IgD-negative memory B cell (primary cell): ENCODE results near the gene ANO2. TPM values are rescaled to one million over a fixed set of nuclear protein-coding genes. Genes with fewer than 3 reads are reported as not detected.

Experiments
- H3K27ac Mint-ChIP-seq, 3 donors: one replicate each; pipeline ENCODE4 v1.8.0; 2020 to 2022; ENCODE audit warnings: mild to moderate bottlenecking in 3 of 3, mixed read lengths in 3 of 3, moderate library complexity in 1 of 3
- H3K27me3 Mint-ChIP-seq: one replicate; pipeline ENCODE4 v1.8.0; 2021; ENCODE audit warnings: mixed read lengths
- H3K36me3 Mint-ChIP-seq: one replicate; pipeline ENCODE4 v1.8.0; 2020; ENCODE audit warnings: mild to moderate bottlenecking, mixed read lengths
- H3K4me1 Mint-ChIP-seq, 3 donors: one replicate each; pipeline ENCODE4 v1.8.0; 2020 to 2022; ENCODE audit warnings: mixed read lengths in 3 of 3, mild to moderate bottlenecking in 1 of 3
- H3K4me3 Mint-ChIP-seq, 4 donors: one replicate each; pipeline ENCODE4 v1.8.0; 2020 to 2022; ENCODE audit warnings: mild to moderate bottlenecking in 4 of 4, mixed read lengths in 4 of 4, moderate library complexity in 3 of 4
- H3K9me3 Mint-ChIP-seq, 3 donors: one replicate each; pipeline ENCODE4 v1.8.0; 2020 to 2021; ENCODE audit warnings: mixed read lengths in 3 of 3, mild to moderate bottlenecking in 1 of 3
- polyA plus RNA-seq: library from polyadenylated mRNA; unstranded; fragments of 300-500 nt; fragmentation: Illumina TruSeq; gene quantifications from one replicate; pipeline ENCODE4 v1.2.3, GENCODE V29; 2021

ANO2 gene
- polyA plus RNA-seq, 1 donor from 2014 or later: not detected

GRCh38 chr12:5616854-5617253, 328.2 kb downstream of the ANO2 start:
- no peaks in the 10 kb centered on the region for H3K4me1 Mint-ChIP-seq
- H3K27me3 Mint-ChIP-seq: peaks cover 6% of the 10 kb centered on the region
- H3K27ac Mint-ChIP-seq: no peak overlapping the region
- peaks cover 0 to 2% (median 0%) of the 10 kb centered on the region in 3 donors for H3K9me3 Mint-ChIP-seq
- H3K4me3 Mint-ChIP-seq: no peak overlapping the region
- no peaks in the 10 kb centered on the region for H3K36me3 Mint-ChIP-seq

GRCh38 chr12:5615760-5616159, 329.3 kb downstream of the ANO2 start:
- Mint-ChIP-seq H3K27me3 (peaks cover 2% of the 10 kb centered on the region), H3K4me1 (no peaks in the 10 kb centered on the region), H3K4me3 (no peak overlapping the region), H3K36me3 (no peaks in the 10 kb centered on the region), H3K27ac (no peak overlapping the region), H3K9me3 (no peaks in the 10 kb centered on the region)

GRCh38 chr12:5614256-5614655, 330.8 kb downstream of the ANO2 start:
- H3K4me1 Mint-ChIP-seq: no peaks in the 10 kb centered on the region
- peaks cover 2% of the 10 kb centered on the region for H3K27me3 Mint-ChIP-seq
- H3K4me3 Mint-ChIP-seq: no peak overlapping the region
- no peaks in the 10 kb centered on the region for H3K36me3 Mint-ChIP-seq
- H3K27ac Mint-ChIP-seq: no peak overlapping the region
- H3K9me3 Mint-ChIP-seq: no peaks in the 10 kb centered on the region

GRCh38 chr12:5612556-5613410, 332.3 kb downstream of the ANO2 start:
- no peak overlapping the region for H3K27ac Mint-ChIP-seq
- H3K4me1 Mint-ChIP-seq: no peaks in the 10 kb centered on the region
- H3K4me3 Mint-ChIP-seq: no peak overlapping the region
- H3K9me3 Mint-ChIP-seq: no peaks in the 10 kb centered on the region
- no peaks in the 10 kb centered on the region for H3K36me3 Mint-ChIP-seq
- H3K27me3 Mint-ChIP-seq: peaks cover 2% of the 10 kb centered on the region

- H3K36me3 Mint-ChIP-seq: no peaks in the 10 kb centered on the region
- H3K27me3 Mint-ChIP-seq: peaks cover 2% of the 10 kb centered on the region
- no peaks in the 10 kb centered on the region for H3K4me1 Mint-ChIP-seq
- no peaks in the 10 kb centered on the region for H3K9me3 Mint-ChIP-seq
- no peak overlapping the region for H3K27ac Mint-ChIP-seq
- no peak overlapping the region for H3K4me3 Mint-ChIP-seq
These were observed 333.9 kb downstream of the ANO2 start for GRCh38 chr12:5611162-5611561.

GRCh38 chr12:5599378-5599777, 345.7 kb downstream of the ANO2 start:
- Mint-ChIP-seq H3K4me1 (no peaks in the 10 kb centered on the region), H3K27me3 (peaks cover 1% of the 10 kb centered on the region), H3K27ac (no peak overlapping the region), H3K4me3 (no peak overlapping the region), H3K9me3 (peaks cover 1 to 8% (median 7%) of the 10 kb centered on the region in 3 donors), H3K36me3 (no peaks in the 10 kb centered on the region)

- Mint-ChIP-seq H3K27me3 (peaks cover 5% of the 10 kb centered on the region), H3K4me3 (no peak overlapping the region), H3K4me1 (no peaks in the 10 kb centered on the region), H3K36me3 (peaks cover 1% of the 10 kb centered on the region), H3K27ac (no peak overlapping the region), H3K9me3 (peaks cover 0 to 7% (median 7%) of the 10 kb centered on the region in 3 donors)
These were observed 351.1 kb downstream of the ANO2 start for GRCh38 chr12:5593998-5594397.

- Mint-ChIP-seq H3K4me3 (no peak overlapping the region), H3K9me3 (peaks cover 0 to 7% (median 3%) of the 10 kb centered on the region in 3 donors), H3K27me3 (peaks cover 8% of the 10 kb centered on the region), H3K4me1 (no peaks in the 10 kb centered on the region), H3K27ac (no peak overlapping the region), H3K36me3 (peaks cover 1% of the 10 kb centered on the region)
These were observed 352.0 kb downstream of the ANO2 start for GRCh38 chr12:5593086-5593485.

GRCh38 chr12:5592310-5592709, 352.7 kb downstream of the ANO2 start:
- peaks cover 1% of the 10 kb centered on the region for H3K36me3 Mint-ChIP-seq
- no peak overlapping the region for H3K27ac Mint-ChIP-seq
- peaks cover 10% of the 10 kb centered on the region for H3K27me3 Mint-ChIP-seq
- no peak overlapping the region for H3K4me3 Mint-ChIP-seq
- peaks cover 0 to 3% (median 3%) of the 10 kb centered on the region in 3 donors for H3K9me3 Mint-ChIP-seq
- no peaks in the 10 kb centered on the region for H3K4me1 Mint-ChIP-seq

GRCh38 chr12:5590316-5590715, 354.7 kb downstream of the ANO2 start:
- Mint-ChIP-seq H3K27me3 (peaks cover 10% of the 10 kb centered on the region), H3K27ac (no peak overlapping the region), H3K4me1 (no peaks in the 10 kb centered on the region), H3K36me3 (peaks cover 1% of the 10 kb centered on the region), H3K4me3 (peak overlapping the region in 1 of 4 donors; percentile 47), H3K9me3 (peaks cover 0 to 1% (median 0%) of the 10 kb centered on the region in 3 donors)

GRCh38 chr12:5589054-5589453, 356.0 kb downstream of the ANO2 start:
- Mint-ChIP-seq H3K27me3 (peaks cover 10% of the 10 kb centered on the region), H3K9me3 (peaks cover 0 to 1% (median 0%) of the 10 kb centered on the region in 3 donors), H3K4me3 (no peak overlapping the region), H3K36me3 (peaks cover under 1% of the 10 kb centered on the region), H3K27ac (no peak overlapping the region), H3K4me1 (no peaks in the 10 kb centered on the region)

- peaks cover 0 to 1% (median 0%) of the 10 kb centered on the region in 3 donors for H3K9me3 Mint-ChIP-seq
- H3K4me1 Mint-ChIP-seq: no peaks in the 10 kb centered on the region
- H3K36me3 Mint-ChIP-seq: no peaks in the 10 kb centered on the region
- H3K4me3 Mint-ChIP-seq: no peak overlapping the region
- no peak overlapping the region for H3K27ac Mint-ChIP-seq
- H3K27me3 Mint-ChIP-seq: peaks cover 10% of the 10 kb centered on the region
These were observed 356.5 kb downstream of the ANO2 start for GRCh38 chr12:5588591-5588990.

GRCh38 chr12:5588176-5588575, 356.9 kb downstream of the ANO2 start:
- no peaks in the 10 kb centered on the region for H3K4me1 Mint-ChIP-seq
- H3K4me3 Mint-ChIP-seq: no peak overlapping the region
- no peaks in the 10 kb centered on the region for H3K36me3 Mint-ChIP-seq
- peaks cover 0 to 1% (median 0%) of the 10 kb centered on the region in 3 donors for H3K9me3 Mint-ChIP-seq
- peaks cover 10% of the 10 kb centered on the region for H3K27me3 Mint-ChIP-seq
- H3K27ac Mint-ChIP-seq: no peak overlapping the region

- no peak overlapping the region for H3K4me3 Mint-ChIP-seq
- H3K36me3 Mint-ChIP-seq: no peaks in the 10 kb centered on the region
- no peaks in the 10 kb centered on the region for H3K4me1 Mint-ChIP-seq
- no peak overlapping the region for H3K27ac Mint-ChIP-seq
- peaks cover 10% of the 10 kb centered on the region for H3K27me3 Mint-ChIP-seq
- peaks cover 0 to 1% (median 0%) of the 10 kb centered on the region in 3 donors for H3K9me3 Mint-ChIP-seq
These were observed 357.3 kb downstream of the ANO2 start for GRCh38 chr12:5587711-5588121.

- Mint-ChIP-seq H3K4me1 (no peaks in the 10 kb centered on the region), H3K27ac (no peak overlapping the region)
These were observed 358.9 kb downstream of the ANO2 start for GRCh38 chr12:5586201-5586600.

GRCh38 chr12:5585178-5585577, 359.9 kb downstream of the ANO2 start:
- Mint-ChIP-seq H3K27me3 (peaks cover 13% of the 10 kb centered on the region), H3K9me3 (no peaks in the 10 kb centered on the region), H3K4me3 (no peak overlapping the region), H3K36me3 (no peaks in the 10 kb centered on the region), H3K4me1 (no peaks in the 10 kb centered on the region), H3K27ac (no peak overlapping the region)

More at GRCh38 chr12:5586201-5586600, 358.9 kb downstream of the ANO2 start:
- Mint-ChIP-seq H3K36me3 (no peaks in the 10 kb centered on the region), H3K4me3 (no peak overlapping the region), H3K27me3 (peaks cover 11% of the 10 kb centered on the region), H3K9me3 (no peaks in the 10 kb centered on the region)
